K562 (cell line): ENCODE measurements around the gene CD79A. TPM values are rescaled to one million over a fixed set of nuclear protein-coding genes. Genes with fewer than 3 reads are reported as not detected.

ENCODE experiments used
- CLOCK ChIP-seq: fragments of 250-450 bp; sonication (Bioruptor Pico); IDR thresholded peaks from 2 replicates; pipeline ENCODE4 v1.4.0; 2020; ENCODE audit warnings: mild to moderate bottlenecking, moderate library complexity, borderline replicate concordance
- ESRRB ChIP-seq: fragments of 250-450 bp; sonication (Bioruptor Pico); IDR thresholded peaks from 2 replicates; pipeline ENCODE4 v1.5.0; 2020; ENCODE audit warnings: mild to moderate bottlenecking, moderate library complexity, borderline replicate concordance
- HNRNPH1 ChIP-seq: fragments of 200-400 bp; formaldehyde crosslinking; optimal IDR thresholded peaks from 2 replicates; pipeline ENCODE3; 2017; ENCODE audit warnings: low read depth, mild to moderate bottlenecking, low read length, moderate library complexity
- LARP7 ChIP-seq: fragments of 450-650 bp; IDR thresholded peaks from 2 replicates; pipeline ENCODE4 v1.6.1; 2016
- ZBTB40 ChIP-seq, 2 experiments: fragments of 450-650 bp in 1 of 2; sonication (generic) in 1 of 2; formaldehyde crosslinking in 1 of 2; IDR thresholded peaks; 2 replicates each; pipeline versions ENCODE4 v1.7.1 to v1.9.0; 2016 to 2022; ENCODE audit warnings: inconsistent platforms in 1 of 2, mild to moderate bottlenecking in 1 of 2, missing genetic modification reagents in 1 of 2
- ZNF143 ChIP-seq: sonication (generic); formaldehyde crosslinking; IDR thresholded peaks from 2 replicates; pipeline ENCODE4 v1.9.0; 2022; ENCODE audit warnings: mild to moderate bottlenecking, missing genetic modification reagents
- ZNF609 ChIP-seq: sonication (generic); formaldehyde crosslinking; IDR thresholded peaks from 2 replicates; pipeline ENCODE4 v1.8.1; 2023; ENCODE audit warnings: missing genetic modification reagents, mild to moderate bottlenecking, borderline replicate concordance
- polyA plus RNA-seq, 8 experiments: library from polyadenylated mRNA; depleted of rRNA in 4 of 8; stranded (reverse) in 5 of 8; unstranded in 3 of 8; fragments of >200 nt; fragmentation: Nextera tagmentation in 2 of 8; fragmentation: Illumina TruSeq in 1 of 8; extraction: Ambion mirVana in 2 of 8; extraction: Trizol in 1 of 8; gene quantifications; 2 replicates each; pipeline versions ENCODE4 v1.2.1 to v1.2.3, GENCODE V29; 2011 to 2014; ENCODE audit warnings: inconsistent platforms in 1 of 8, missing spikeins in 1 of 8
- total RNA-seq, 7 experiments: library from RNA; depleted of rRNA in 6 of 7; stranded (reverse); fragments of >200 nt in 6 of 7; fragmentation: Illumina TruSeq in 2 of 7; extraction: Trizol in 2 of 7; gene quantifications; 2 replicates each; pipeline versions ENCODE4 v1.2.1 to v1.2.3, GENCODE V29; 2011 to 2021; ENCODE audit warnings: low replicate concordance in 1 of 7
- TF ChIP-seq, protein P1 (sequence below): fragments of 450-650 bp; IDR thresholded peaks from 2 replicates; pipeline ENCODE4 v1.6.1; 2016; ENCODE audit warnings: low read depth, mild to moderate bottlenecking, moderate library complexity

CD79A gene
- total and polyA plus RNA-seq, 9 of the 15 experiments (the other 6 are each of a cell fraction or from before 2014, with no cell fraction given): 0.04 to 0.72 (median 0.17) TPM; not detected in 3

DNA sequence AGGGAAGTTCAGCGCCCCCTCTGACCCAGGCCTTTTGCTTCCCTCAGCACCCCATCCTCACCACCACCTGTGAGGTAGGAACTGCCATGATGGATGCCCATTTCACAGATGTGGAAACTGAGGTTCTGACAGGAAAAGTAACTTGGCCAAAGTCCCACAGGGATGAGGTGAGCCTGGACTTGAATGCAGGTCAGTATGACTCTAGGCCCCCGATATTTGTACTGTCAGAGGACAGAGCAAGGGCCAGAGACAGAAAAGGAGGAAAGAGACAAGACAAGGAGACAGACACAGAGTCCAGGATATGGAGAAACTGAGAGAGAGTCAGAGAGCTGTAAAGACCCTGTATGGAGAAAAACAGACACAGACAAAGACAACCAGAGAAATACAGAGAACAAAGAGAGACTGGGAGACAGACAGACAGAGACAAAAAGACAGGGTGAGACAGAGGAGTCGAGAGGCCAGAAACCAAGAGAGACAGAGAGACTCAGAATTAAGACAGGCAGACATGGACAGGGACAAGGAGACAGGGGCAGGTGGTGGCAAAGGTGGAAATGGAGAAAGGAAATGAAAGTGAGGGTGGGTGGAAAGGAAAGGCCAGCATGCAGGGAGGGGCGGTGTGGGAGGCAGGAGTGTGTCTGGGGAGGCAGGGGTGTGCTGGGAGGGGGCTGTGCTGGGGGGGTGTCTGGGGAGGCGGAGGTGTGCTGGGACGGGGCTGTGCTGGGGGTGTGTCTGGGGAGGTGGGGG, 46.1 kb downstream of the CD79A start (continued):
- no peak for TF ChIP-seq ZBTB40 (IDR thresholded peaks at IDR 0.05)
- TF ChIP-seq ZBTB40 (CRISPR knock-in tag; IDR thresholded peaks at IDR 0.05): no peak
- TF ChIP-seq CLOCK: no peak
- no peak for TF ChIP-seq HNRNPH1
- no peak for TF ChIP-seq ZNF609 (CRISPR knock-in tag)
- no peak for TF ChIP-seq ZNF143
- TF ChIP-seq ESRRB (CRISPR knock-in tag): no peak
- no peak for TF ChIP-seq LARP7
- TF ChIP-seq, protein P1, sequence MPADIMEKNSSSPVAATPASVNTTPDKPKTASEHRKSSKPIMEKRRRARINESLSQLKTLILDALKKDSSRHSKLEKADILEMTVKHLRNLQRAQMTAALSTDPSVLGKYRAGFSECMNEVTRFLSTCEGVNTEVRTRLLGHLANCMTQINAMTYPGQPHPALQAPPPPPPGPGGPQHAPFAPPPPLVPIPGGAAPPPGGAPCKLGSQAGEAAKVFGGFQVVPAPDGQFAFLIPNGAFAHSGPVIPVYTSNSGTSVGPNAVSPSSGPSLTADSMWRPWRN: no peak
